ENCODE results near the gene CAND2. TPM values are rescaled to one million over a fixed set of nuclear protein-coding genes. Genes with fewer than 3 reads are reported as not detected.

The CAND2 gene
- total and polyA plus RNA-seq, 9 of the 15 experiments (the other 6 are each of a cell fraction or from before 2014, with no cell fraction given), result 0.91 to 14.9 (median 4.3) TPM

GRCh38 chr3:12829886-12830784 lies 33.7 kb downstream of the CAND2 start (continued):
- 0 out of 2 replicates have a peak, but pooled peaks have one; percentile 3 for TF ChIP-seq REST (IDR thresholded peaks at IDR 0.05; ENCODE audit: borderline replicate concordance)
- TF ChIP-seq REST (CRISPR knock-in tag; IDR thresholded peaks at IDR 0.05; ENCODE audit: low read depth), result no peak
- no peak for TF ChIP-seq RBM14 (IDR thresholded peaks at IDR 0.05; ENCODE audit: borderline replicate concordance, insufficient read depth, low read depth, low read length)
- no peak for TF ChIP-seq ZNF785 (CRISPR knock-in tag; IDR thresholded peaks at IDR 0.05)
- peak in 1 of 2 experiments; percentile 39; a peak in 1 of 4 replicates for TF ChIP-seq RAD21 (CRISPR knock-in tag; conservative IDR thresholded peaks at IDR 0.05 in 1 of 2, IDR thresholded peaks at IDR 0.05 in 1 of 2)
- TF ChIP-seq POLR2G (IDR thresholded peaks at IDR 0.05; ENCODE audit: low read depth, low read length), result peak; percentile 47
- TF ChIP-seq ZNF511 (CRISPR knock-in tag; IDR thresholded peaks at IDR 0.05), result no peak
- TF ChIP-seq NR1H2 (CRISPR knock-in tag; IDR thresholded peaks at IDR 0.05), result no peak

All from K562 (cell line).